Measurements from ENCODE around the gene PPM1L. TPM values are rescaled to one million over a fixed set of nuclear protein-coding genes. Genes with fewer than 3 reads are reported as not detected.
A peak's percentile ranks its signal among the peaks of the same experiment; 100 is the strongest.

PPM1L gene
- total RNA-seq, 1 donor from 2014 or later = 14.1 TPM

GRCh38 chr3:160801386-160802118 is 45.5 kb downstream of the PPM1L start:
- peak overlapping the region; percentile 63 to 74 (median 73) for H3K9ac ChIP-seq (ENCODE audit: low read depth in 1 of 3, low read length in 3 of 3)
- H3K9me3 ChIP-seq (ENCODE audit: control insufficient read depth in 3 of 3, low read length in 3 of 3) = no peaks in the 10 kb centered on the region
- H3K27me3 ChIP-seq (ENCODE audit: control insufficient read depth in 3 of 3, insufficient read depth in 3 of 3, low read length in 3 of 3) = no peaks in the 10 kb centered on the region
- H3K36me3 ChIP-seq (ENCODE audit: control insufficient read depth in 3 of 3, insufficient read depth in 3 of 3, low read length in 3 of 3) = no peaks in the 10 kb centered on the region
- H3K27ac ChIP-seq (ENCODE audit: low read depth, low read length) = peak overlapping the region; percentile 84
- H3K4me1 ChIP-seq (ENCODE audit: control insufficient read depth in 3 of 3, insufficient read depth in 3 of 3, low read length in 3 of 3) = peaks cover 37 to 47% (median 39%) of the 10 kb centered on the region in 3 donors
- H3K4me3 ChIP-seq (ENCODE audit: low read length in 3 of 3) = peak overlapping the region; percentile 53 to 56 (median 55)

- Histone ChIP-seq H3K9ac (ENCODE audit: low read depth in 1 of 3, low read length in 3 of 3) (peak overlapping the region in 1 of 3 donors; percentile 8), H3K27ac (ENCODE audit: low read depth, low read length) (peak overlapping the region; percentile 80), H3K36me3 (ENCODE audit: control insufficient read depth in 3 of 3, insufficient read depth in 3 of 3, low read length in 3 of 3) (no peaks in the 10 kb centered on the region), H3K9me3 (ENCODE audit: control insufficient read depth in 3 of 3, low read length in 3 of 3) (no peaks in the 10 kb centered on the region), H3K4me1 (ENCODE audit: control insufficient read depth in 3 of 3, insufficient read depth in 3 of 3, low read length in 3 of 3) (peaks cover 47 to 59% (median 52%) of the 10 kb centered on the region in 3 donors), H3K27me3 (ENCODE audit: control insufficient read depth in 3 of 3, insufficient read depth in 3 of 3, low read length in 3 of 3) (no peaks in the 10 kb centered on the region), H3K4me3 (ENCODE audit: low read length in 3 of 3) (no peak overlapping the region)
Observed at GRCh38 chr3:160804762-160805161, 48.7 kb downstream of the PPM1L start.

GRCh38 chr3:160806094-160806493 is 50.1 kb downstream of the PPM1L start:
- no peaks in the 10 kb centered on the region for H3K27me3 ChIP-seq (ENCODE audit: control insufficient read depth in 3 of 3, insufficient read depth in 3 of 3, low read length in 3 of 3)
- no peak overlapping the region for H3K4me3 ChIP-seq (ENCODE audit: low read length in 3 of 3)
- H3K36me3 ChIP-seq (ENCODE audit: control insufficient read depth in 3 of 3, insufficient read depth in 3 of 3, low read length in 3 of 3) = no peaks in the 10 kb centered on the region
- H3K27ac ChIP-seq (ENCODE audit: low read depth, low read length) = no peak overlapping the region
- H3K4me1 ChIP-seq (ENCODE audit: control insufficient read depth in 3 of 3, insufficient read depth in 3 of 3, low read length in 3 of 3) = peaks cover 60 to 71% (median 63%) of the 10 kb centered on the region in 3 donors
- H3K9me3 ChIP-seq (ENCODE audit: control insufficient read depth in 3 of 3, low read length in 3 of 3) = no peaks in the 10 kb centered on the region
- no peak overlapping the region for H3K9ac ChIP-seq (ENCODE audit: low read depth in 1 of 3, low read length in 3 of 3)

GRCh38 chr3:160806686-160807085 is 50.7 kb downstream of the PPM1L start:
- Histone ChIP-seq H3K27ac (ENCODE audit: low read depth, low read length) (no peak overlapping the region), H3K36me3 (ENCODE audit: control insufficient read depth in 3 of 3, insufficient read depth in 3 of 3, low read length in 3 of 3) (no peaks in the 10 kb centered on the region), H3K4me1 (ENCODE audit: control insufficient read depth in 3 of 3, insufficient read depth in 3 of 3, low read length in 3 of 3) (peaks cover 57 to 69% (median 63%) of the 10 kb centered on the region in 3 donors), H3K9ac (ENCODE audit: low read depth in 1 of 3, low read length in 3 of 3) (no peak overlapping the region), H3K27me3 (ENCODE audit: control insufficient read depth in 3 of 3, insufficient read depth in 3 of 3, low read length in 3 of 3) (no peaks in the 10 kb centered on the region), H3K9me3 (ENCODE audit: control insufficient read depth in 3 of 3, low read length in 3 of 3) (no peaks in the 10 kb centered on the region), H3K4me3 (ENCODE audit: low read length in 3 of 3) (no peak overlapping the region)

- Histone ChIP-seq H3K4me1 (ENCODE audit: control insufficient read depth in 3 of 3, insufficient read depth in 3 of 3, low read length in 3 of 3) (peaks cover 51 to 68% (median 65%) of the 10 kb centered on the region in 3 donors), H3K27me3 (ENCODE audit: control insufficient read depth in 3 of 3, insufficient read depth in 3 of 3, low read length in 3 of 3) (no peaks in the 10 kb centered on the region), H3K4me3 (ENCODE audit: low read length in 3 of 3) (peak overlapping the region in 2 of 3 donors; percentile 2 to 23), H3K36me3 (ENCODE audit: control insufficient read depth in 3 of 3, insufficient read depth in 3 of 3, low read length in 3 of 3) (no peaks in the 10 kb centered on the region), H3K27ac (ENCODE audit: low read depth, low read length) (peak overlapping the region; percentile 93), H3K9ac (ENCODE audit: low read depth in 1 of 3, low read length in 3 of 3) (peak overlapping the region; percentile 63 to 68 (median 64)), H3K9me3 (ENCODE audit: control insufficient read depth in 3 of 3, low read length in 3 of 3) (no peaks in the 10 kb centered on the region)
Observed at GRCh38 chr3:160808838-160809237, 52.8 kb downstream of the PPM1L start.

- H3K27me3 ChIP-seq (ENCODE audit: control insufficient read depth in 3 of 3, insufficient read depth in 3 of 3, low read length in 3 of 3) = no peaks in the 10 kb centered on the region
- H3K9ac ChIP-seq (ENCODE audit: low read depth in 1 of 3, low read length in 3 of 3) = peak overlapping the region; percentile 27 to 68 (median 64)
- H3K9me3 ChIP-seq (ENCODE audit: control insufficient read depth in 3 of 3, low read length in 3 of 3) = no peaks in the 10 kb centered on the region
- H3K36me3 ChIP-seq (ENCODE audit: control insufficient read depth in 3 of 3, insufficient read depth in 3 of 3, low read length in 3 of 3) = no peaks in the 10 kb centered on the region
- peak overlapping the region; percentile 93 for H3K27ac ChIP-seq (ENCODE audit: low read depth, low read length)
- peak overlapping the region in 2 of 3 donors; percentile 22 to 42 for H3K4me3 ChIP-seq (ENCODE audit: low read length in 3 of 3)
- peaks cover 51 to 68% (median 64%) of the 10 kb centered on the region in 3 donors for H3K4me1 ChIP-seq (ENCODE audit: control insufficient read depth in 3 of 3, insufficient read depth in 3 of 3, low read length in 3 of 3)
Observed at GRCh38 chr3:160809453-160809852, 53.4 kb downstream of the PPM1L start.

- Histone ChIP-seq H3K4me3 (ENCODE audit: low read length in 3 of 3) (no peak overlapping the region), H3K4me1 (ENCODE audit: control insufficient read depth in 3 of 3, insufficient read depth in 3 of 3, low read length in 3 of 3) (peaks cover 45 to 57% (median 54%) of the 10 kb centered on the region in 3 donors), H3K27me3 (ENCODE audit: control insufficient read depth in 3 of 3, insufficient read depth in 3 of 3, low read length in 3 of 3) (no peaks in the 10 kb centered on the region), H3K9me3 (ENCODE audit: control insufficient read depth in 3 of 3, low read length in 3 of 3) (no peaks in the 10 kb centered on the region), H3K36me3 (ENCODE audit: control insufficient read depth in 3 of 3, insufficient read depth in 3 of 3, low read length in 3 of 3) (no peaks in the 10 kb centered on the region), H3K27ac (ENCODE audit: low read depth, low read length) (peak overlapping the region; percentile 93), H3K9ac (ENCODE audit: low read depth in 1 of 3, low read length in 3 of 3) (peak overlapping the region in 1 of 3 donors; percentile 8)
Observed at GRCh38 chr3:160810362-160811236, 54.6 kb downstream of the PPM1L start.

GRCh38 chr3:160811237-160811548 is 55.2 kb downstream of the PPM1L start:
- Histone ChIP-seq H3K9ac (ENCODE audit: low read depth in 1 of 3, low read length in 3 of 3) (no peak overlapping the region), H3K36me3 (ENCODE audit: control insufficient read depth in 3 of 3, insufficient read depth in 3 of 3, low read length in 3 of 3) (no peaks in the 10 kb centered on the region), H3K9me3 (ENCODE audit: control insufficient read depth in 3 of 3, low read length in 3 of 3) (no peaks in the 10 kb centered on the region), H3K4me1 (ENCODE audit: control insufficient read depth in 3 of 3, insufficient read depth in 3 of 3, low read length in 3 of 3) (peaks cover 45 to 51% (median 48%) of the 10 kb centered on the region in 3 donors), H3K27me3 (ENCODE audit: control insufficient read depth in 3 of 3, insufficient read depth in 3 of 3, low read length in 3 of 3) (no peaks in the 10 kb centered on the region), H3K4me3 (ENCODE audit: low read length in 3 of 3) (no peak overlapping the region), H3K27ac (ENCODE audit: low read depth, low read length) (peak overlapping the region; percentile 93)

- H3K4me1 ChIP-seq (ENCODE audit: control insufficient read depth in 3 of 3, insufficient read depth in 3 of 3, low read length in 3 of 3) = peaks cover 45 to 49% (median 48%) of the 10 kb centered on the region in 3 donors
- peak overlapping the region; percentile 93 for H3K27ac ChIP-seq (ENCODE audit: low read depth, low read length)
- no peak overlapping the region for H3K4me3 ChIP-seq (ENCODE audit: low read length in 3 of 3)
- H3K9me3 ChIP-seq (ENCODE audit: control insufficient read depth in 3 of 3, low read length in 3 of 3) = no peaks in the 10 kb centered on the region
- H3K27me3 ChIP-seq (ENCODE audit: control insufficient read depth in 3 of 3, insufficient read depth in 3 of 3, low read length in 3 of 3) = no peaks in the 10 kb centered on the region
- H3K9ac ChIP-seq (ENCODE audit: low read depth in 1 of 3, low read length in 3 of 3) = peak overlapping the region in 1 of 3 donors; percentile 55
- H3K36me3 ChIP-seq (ENCODE audit: control insufficient read depth in 3 of 3, insufficient read depth in 3 of 3, low read length in 3 of 3) = no peaks in the 10 kb centered on the region
Observed at GRCh38 chr3:160812304-160812703, 56.3 kb downstream of the PPM1L start.

- no peaks in the 10 kb centered on the region for H3K9me3 ChIP-seq (ENCODE audit: control insufficient read depth in 3 of 3, low read length in 3 of 3)
- no peak overlapping the region for H3K4me3 ChIP-seq (ENCODE audit: low read length in 3 of 3)
- no peak overlapping the region for H3K27ac ChIP-seq (ENCODE audit: low read depth, low read length)
- no peaks in the 10 kb centered on the region for H3K27me3 ChIP-seq (ENCODE audit: control insufficient read depth in 3 of 3, insufficient read depth in 3 of 3, low read length in 3 of 3)
- H3K4me1 ChIP-seq (ENCODE audit: control insufficient read depth in 3 of 3, insufficient read depth in 3 of 3, low read length in 3 of 3) = peaks cover 21 to 23% (median 22%) of the 10 kb centered on the region in 3 donors
- H3K9ac ChIP-seq (ENCODE audit: low read depth in 1 of 3, low read length in 3 of 3) = no peak overlapping the region
- H3K36me3 ChIP-seq (ENCODE audit: control insufficient read depth in 3 of 3, insufficient read depth in 3 of 3, low read length in 3 of 3) = no peaks in the 10 kb centered on the region
Observed at GRCh38 chr3:160815280-160815679, 59.2 kb downstream of the PPM1L start.
